GM12892 (cell line): ENCODE results near the gene SMIM5.

Experiments
- POLR2A ChIP-seq: IDR thresholded peaks from 2 replicates; pipeline ENCODE4 v1.6.1; 2011; ENCODE audit warnings: low read depth, low read length, control low read depth
- POLR2AphosphoS5 ChIP-seq: IDR thresholded peaks from 2 replicates; pipeline ENCODE4 v1.6.1; 2011; ENCODE audit warnings: low read depth, low read length, control low read depth

DNA sequence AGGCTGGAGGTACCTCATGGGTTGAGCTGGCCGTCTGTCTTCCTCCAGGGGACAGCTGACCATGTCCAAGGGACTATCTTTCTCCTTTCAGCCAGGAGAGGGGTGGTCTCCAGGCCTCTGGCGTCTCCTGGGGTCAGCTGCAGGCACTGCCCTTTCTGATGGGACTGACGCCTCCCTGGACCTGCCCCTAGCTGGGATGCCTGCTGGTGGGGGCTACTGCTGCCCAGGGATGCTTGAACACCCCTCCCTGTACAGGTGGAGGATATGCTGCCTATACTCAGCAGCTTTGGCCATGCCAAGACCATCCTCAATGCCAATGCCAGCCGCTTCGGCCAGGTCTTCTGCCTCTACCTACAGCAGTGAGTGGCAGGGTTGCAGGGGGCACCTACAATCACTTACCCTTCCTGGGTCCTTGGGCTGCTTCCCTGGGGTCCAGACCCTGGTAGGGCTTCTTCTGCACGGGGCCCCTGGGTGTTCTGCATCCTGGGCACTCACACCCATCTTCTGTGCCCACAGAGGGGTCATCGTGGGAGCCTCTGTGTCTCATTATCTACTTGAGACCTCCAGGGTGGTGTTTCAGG is 41.4 kb upstream of the SMIM5 start:
- no peak for TF ChIP-seq POLR2AphosphoS5
- TF ChIP-seq POLR2A: no peak
